NCI-H146 treated with DMSO at 0.1 percent for 48 hours (cell line): Measurements from ENCODE around the gene TFAM.
A peak's percentile ranks its signal among the peaks of the same experiment; 100 is the strongest.

Experiments used
- DNase-seq: peaks from one replicate; lab custom pipeline; 2025; ENCODE audit not compliant: unreplicated experiment; lab: John Stamatoyannopoulos, UW

Gene TFAM

GRCh38 chr10:58384999-58385783, at the start of gene TFAM:
TFAM (plus strand) TSS chr10:58385410; CDS start chr10:58385548, 138 bp downstream.
- peak; percentile 80 for DNase-seq

- no peak for DNase-seq
These were observed 49.0 kb upstream of the TFAM start for GRCh38 chr10:58336242-58336641.

- no peak for DNase-seq
These were observed 43.8 kb upstream of the TFAM start for GRCh38 chr10:58341422-58341821.

GRCh38 chr10:58341947-58342346, 43.3 kb upstream of the TFAM start:
- no peak for DNase-seq

GRCh38 chr10:58347967-58348366, 37.2 kb upstream of the TFAM start:
- no peak for DNase-seq

- DNase-seq = no peak
These were observed 36.6 kb upstream of the TFAM start for GRCh38 chr10:58348571-58349033.

GRCh38 chr10:58350023-58350422, 35.2 kb upstream of the TFAM start:
- no peak for DNase-seq

GRCh38 chr10:58350619-58351323, 34.4 kb upstream of the TFAM start:
- DNase-seq = peak; percentile 4

- no peak for DNase-seq
These were observed 33.3 kb upstream of the TFAM start for GRCh38 chr10:58351616-58352578.

- no peak for DNase-seq
These were observed 32.1 kb upstream of the TFAM start for GRCh38 chr10:58352956-58353610.

GRCh38 chr10:58356756-58357155, 28.5 kb upstream of the TFAM start:
- no peak for DNase-seq

- no peak for DNase-seq
These were observed 26.8 kb upstream of the TFAM start for GRCh38 chr10:58358314-58358933.

GRCh38 chr10:58358947-58359346, 26.3 kb upstream of the TFAM start:
- no peak for DNase-seq

GRCh38 chr10:58359541-58359940, 25.7 kb upstream of the TFAM start:
- DNase-seq = no peak

GRCh38 chr10:58360412-58361004, 24.7 kb upstream of the TFAM start:
- DNase-seq = no peak

- DNase-seq = no peak
These were observed 23.9 kb upstream of the TFAM start for GRCh38 chr10:58361353-58361752.

GRCh38 chr10:58362027-58362789, 23.0 kb upstream of the TFAM start:
- DNase-seq = no peak

GRCh38 chr10:58367069-58367468, 18.1 kb upstream of the TFAM start:
- no peak for DNase-seq

GRCh38 chr10:58371473-58371872, 13.7 kb upstream of the TFAM start:
- no peak for DNase-seq
